Uterus (tissue), 4 donors: ENCODE results near the gene SEC22A. TPM values are rescaled to one million over a fixed set of nuclear protein-coding genes. Genes with fewer than 3 reads are reported as not detected.
"Not testable (repeated sequence)": the region's sequence is repeated elsewhere in the genome, so short reads cannot be mapped to it uniquely, and the experiment has no call there.

Experiments used
- DNase-seq, 2 donors: peaks; one replicate each; pipeline ENCODE4 v3.0.0-alpha.2; 2019 to 2020
- H3K27ac ChIP-seq, 2 donors: fragments of 200-600 bp; sonication (generic); 1 replicate in 1 of 2; 2 replicates in 1 of 2; pipeline ENCODE4 v1.5.1; 2016 to 2018
- H3K27me3 ChIP-seq, 2 donors: fragments of 200-600 bp; sonication (generic); one replicate each; pipeline ENCODE4 v1.5.1; 2018 to 2019; ENCODE audit warnings: control low read depth in 1 of 2
- H3K36me3 ChIP-seq, 2 donors: fragments of 200-600 bp; sonication (generic); one replicate each; pipeline ENCODE4 v1.5.1; 2019; ENCODE audit warnings: control low read depth in 1 of 2
- H3K4me1 ChIP-seq, 2 donors: fragments of 200-600 bp; sonication (generic); one replicate each; pipeline ENCODE4 v1.5.1; 2018 to 2019; ENCODE audit warnings: control low read depth in 1 of 2
- H3K4me3 ChIP-seq, 2 donors: fragments of 200-600 bp; sonication (generic); 1 replicate in 1 of 2; 2 replicates in 1 of 2; pipeline ENCODE4 v1.5.1; 2018 to 2019; ENCODE audit warnings: mild to moderate bottlenecking in 1 of 2
- H3K9me3 ChIP-seq, 2 donors: fragments of 200-600 bp; sonication (generic); one replicate each; pipeline ENCODE4 v1.5.1; 2019; ENCODE audit warnings: control low read depth in 1 of 2
- POLR2A ChIP-seq, 2 donors: fragments of 450-650 bp; IDR thresholded peaks; one replicate each; pipeline ENCODE4 v1.6.1; 2016; ENCODE audit warnings: antibody characterized with exemption in 2 of 2, mild to moderate bottlenecking in 1 of 2, moderate library complexity in 1 of 2
- intact Hi-C: fragments of 100-400 bp; cut with DNase I; formaldehyde crosslinking; loops from one replicate; pipeline ENCODE4 v1.15.1; 2023; ENCODE audit warnings: low total_unique reads
- total RNA-seq, 4 donors: library from RNA; depleted of rRNA in 3 of 4; stranded (reverse); fragments of >200 nt in 3 of 4; gene quantifications; one replicate each; pipeline versions ENCODE4 v1.1.0 to v1.2.4, GENCODE V29; 2014 to 2023
- TF ChIP-seq, protein P1 (sequence below), 4 experiments: fragments of 200-600 bp in 2 of 4; fragments of 450-650 bp in 2 of 4; sonication (generic) in 2 of 4; IDR thresholded peaks; one replicate each; pipeline ENCODE4 v1.5.1; 2016 to 2019; ENCODE audit warnings: antibody characterized with exemption in 4 of 4, mild to moderate bottlenecking in 2 of 4, moderate library complexity in 1 of 4
- donor health status: DM: yes; HTN: yes; CAD: no.

Gene SEC22A
- total RNA-seq, 4 donors from 2014 or later = 14.9 to 103 (median 35.6) TPM

- Histone ChIP-seq H3K9me3 (peaks cover 0 to 9% of the 10 kb centered on the region in 2 donors), H3K36me3 (no peaks in the 10 kb centered on the region), H3K4me1 (no peaks in the 10 kb centered on the region), H3K4me3 (no peak overlapping the region), H3K27ac (no peak overlapping the region), H3K27me3 (no peaks in the 10 kb centered on the region)
- TF ChIP-seq POLR2A (IDR thresholded peaks at IDR 0.05) = no peak
- TF ChIP-seq, protein P1, sequence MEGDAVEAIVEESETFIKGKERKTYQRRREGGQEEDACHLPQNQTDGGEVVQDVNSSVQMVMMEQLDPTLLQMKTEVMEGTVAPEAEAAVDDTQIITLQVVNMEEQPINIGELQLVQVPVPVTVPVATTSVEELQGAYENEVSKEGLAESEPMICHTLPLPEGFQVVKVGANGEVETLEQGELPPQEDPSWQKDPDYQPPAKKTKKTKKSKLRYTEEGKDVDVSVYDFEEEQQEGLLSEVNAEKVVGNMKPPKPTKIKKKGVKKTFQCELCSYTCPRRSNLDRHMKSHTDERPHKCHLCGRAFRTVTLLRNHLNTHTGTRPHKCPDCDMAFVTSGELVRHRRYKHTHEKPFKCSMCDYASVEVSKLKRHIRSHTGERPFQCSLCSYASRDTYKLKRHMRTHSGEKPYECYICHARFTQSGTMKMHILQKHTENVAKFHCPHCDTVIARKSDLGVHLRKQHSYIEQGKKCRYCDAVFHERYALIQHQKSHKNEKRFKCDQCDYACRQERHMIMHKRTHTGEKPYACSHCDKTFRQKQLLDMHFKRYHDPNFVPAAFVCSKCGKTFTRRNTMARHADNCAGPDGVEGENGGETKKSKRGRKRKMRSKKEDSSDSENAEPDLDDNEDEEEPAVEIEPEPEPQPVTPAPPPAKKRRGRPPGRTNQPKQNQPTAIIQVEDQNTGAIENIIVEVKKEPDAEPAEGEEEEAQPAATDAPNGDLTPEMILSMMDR (IDR thresholded peaks at IDR 0.05) = no peak
- DNase-seq = no peak
- intact Hi-C loops = no loop called here
These were observed 24.8 kb downstream of the SEC22A start for GRCh38 chr3:123226549-123226948.

- intact Hi-C loops = no loop called here
- Histone ChIP-seq H3K27ac (no peak overlapping the region), H3K9me3 (peaks cover 0 to 9% of the 10 kb centered on the region in 2 donors), H3K4me3 (no peak overlapping the region), H3K36me3 (no peaks in the 10 kb centered on the region), H3K27me3 (no peaks in the 10 kb centered on the region), H3K4me1 (no peaks in the 10 kb centered on the region)
- no peak for DNase-seq
- TF ChIP-seq POLR2A (IDR thresholded peaks at IDR 0.05) = no peak
- TF ChIP-seq, protein P1 (IDR thresholded peaks at IDR 0.05) = no peak
These were observed 27.4 kb downstream of the SEC22A start for GRCh38 chr3:123229145-123229544.

GRCh38 chr3:123236902-123237301, 35.2 kb downstream of the SEC22A start:
- Histone ChIP-seq H3K27me3 (no peaks in the 10 kb centered on the region), H3K4me1 (no peaks in the 10 kb centered on the region), H3K36me3 (no peaks in the 10 kb centered on the region), H3K27ac (no peak overlapping the region), H3K4me3 (no peak overlapping the region), H3K9me3 (no peaks in the 10 kb centered on the region)
- no peak for DNase-seq
- no peak for TF ChIP-seq POLR2A (IDR thresholded peaks at IDR 0.05)
- TF ChIP-seq, protein P1 (IDR thresholded peaks at IDR 0.05) = no peak
- intact Hi-C loops = no loop called here

- intact Hi-C loops = not testable (repeated sequence)
These were observed 37.4 kb downstream of the SEC22A start for GRCh38 chr3:123239186-123239585.

DNA sequence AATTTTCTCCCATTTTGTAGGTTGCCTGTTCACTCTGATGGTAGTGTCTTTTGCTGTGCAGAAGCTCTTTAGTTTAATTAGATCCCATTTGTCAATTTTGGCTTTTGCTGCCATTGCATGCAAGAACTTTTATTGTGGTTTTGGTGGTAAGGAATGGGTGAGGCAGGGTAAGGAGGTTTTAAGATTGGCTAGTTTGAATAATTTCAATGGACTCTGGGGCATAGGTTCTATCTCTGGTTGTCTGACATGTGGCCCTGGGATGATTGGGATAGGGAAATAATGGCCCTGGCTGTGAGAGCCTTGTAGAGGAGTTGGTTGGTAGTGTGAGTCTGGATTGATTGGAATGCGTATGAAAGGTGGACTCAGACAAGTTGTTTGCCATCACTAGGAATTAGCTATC, 38.0 kb downstream of the SEC22A start:
- no peak for TF ChIP-seq POLR2A (IDR thresholded peaks at IDR 0.05)
- TF ChIP-seq, protein P1 (IDR thresholded peaks at IDR 0.05) = no peak
- no peaks in the 10 kb centered on the region for H3K27me3 ChIP-seq
- no peaks in the 10 kb centered on the region for H3K4me1 ChIP-seq
- no peak for DNase-seq
- intact Hi-C loops = no loop called here
- H3K4me3 ChIP-seq = no peak overlapping the region
- H3K27ac ChIP-seq = no peak overlapping the region
- no peaks in the 10 kb centered on the region for H3K36me3 ChIP-seq
- H3K9me3 ChIP-seq = no peaks in the 10 kb centered on the region

More at GRCh38 chr3:123239186-123239585, 37.4 kb downstream of the SEC22A start:
- H3K4me1 ChIP-seq, H3K36me3 ChIP-seq, H3K27ac ChIP-seq, DNase-seq, H3K4me3 ChIP-seq, H3K9me3 ChIP-seq, H3K27me3 ChIP-seq: not testable (repeated sequence)

- Histone ChIP-seq H3K9me3 (no peaks in the 10 kb centered on the region), H3K4me3 (no peak overlapping the region), H3K27ac (no peak overlapping the region), H3K36me3 (no peaks in the 10 kb centered on the region), H3K27me3 (no peaks in the 10 kb centered on the region), H3K4me1 (no peaks in the 10 kb centered on the region)
- no peak for DNase-seq
- TF ChIP-seq, protein P1 (IDR thresholded peaks at IDR 0.05) = no peak
- TF ChIP-seq POLR2A (IDR thresholded peaks at IDR 0.05) = no peak
- intact Hi-C loops = no loop called here
These were observed 42.4 kb downstream of the SEC22A start for GRCh38 chr3:123244128-123244527.
